Astrocyte of the cerebellum (primary cell): Measurements from ENCODE around the gene GSG1L.
"Not testable (repeated sequence)": the region's sequence is repeated elsewhere in the genome, so short reads cannot be mapped to it uniquely, and the experiment has no call there.

Source experiments
- DNase-seq: peaks from one replicate; pipeline ENCODE4 v3.0.0-alpha.2; 2011; ENCODE audit warnings: low read depth
- H3K4me3 ChIP-seq: 2 replicates; pipeline ENCODE4 v1.5.1; 2011; ENCODE audit warnings: mild to moderate bottlenecking, low read depth, low read length, moderate library complexity
- in situ Hi-C: cut with HindIII; loops from 2 replicates; pipeline ENCODE4 v1.10.0; 2017; ENCODE audit warnings: low sequenced_read_pairs
- TF ChIP-seq, protein P1 (sequence below): IDR thresholded peaks from 2 replicates; pipeline ENCODE4 v1.5.1; 2012; ENCODE audit warnings: low read length, low read depth, moderate library complexity, mild to moderate bottlenecking; ENCODE audit errors: missing control alignments

GSG1L gene

DNA sequence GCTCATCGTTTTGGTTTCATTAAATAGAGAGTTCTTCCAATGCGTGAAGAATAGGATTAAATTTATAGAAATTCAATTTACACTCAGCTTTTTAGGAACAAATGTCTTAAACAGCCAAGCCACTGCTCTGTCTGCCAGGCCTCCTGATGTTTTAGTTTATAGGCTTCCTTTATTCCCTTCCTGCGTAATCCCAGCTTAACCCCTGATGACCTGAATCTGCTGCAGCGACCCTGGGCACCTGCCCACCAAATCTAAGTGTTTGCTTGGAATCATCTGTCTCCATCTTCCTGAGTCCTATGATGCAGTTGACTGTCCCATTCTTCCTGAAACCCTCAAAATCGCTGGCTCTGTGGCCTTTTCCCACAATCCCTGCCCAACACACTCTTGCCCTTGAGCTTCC lies 179.9 kb downstream of the GSG1L start:
- TF ChIP-seq, protein P1, sequence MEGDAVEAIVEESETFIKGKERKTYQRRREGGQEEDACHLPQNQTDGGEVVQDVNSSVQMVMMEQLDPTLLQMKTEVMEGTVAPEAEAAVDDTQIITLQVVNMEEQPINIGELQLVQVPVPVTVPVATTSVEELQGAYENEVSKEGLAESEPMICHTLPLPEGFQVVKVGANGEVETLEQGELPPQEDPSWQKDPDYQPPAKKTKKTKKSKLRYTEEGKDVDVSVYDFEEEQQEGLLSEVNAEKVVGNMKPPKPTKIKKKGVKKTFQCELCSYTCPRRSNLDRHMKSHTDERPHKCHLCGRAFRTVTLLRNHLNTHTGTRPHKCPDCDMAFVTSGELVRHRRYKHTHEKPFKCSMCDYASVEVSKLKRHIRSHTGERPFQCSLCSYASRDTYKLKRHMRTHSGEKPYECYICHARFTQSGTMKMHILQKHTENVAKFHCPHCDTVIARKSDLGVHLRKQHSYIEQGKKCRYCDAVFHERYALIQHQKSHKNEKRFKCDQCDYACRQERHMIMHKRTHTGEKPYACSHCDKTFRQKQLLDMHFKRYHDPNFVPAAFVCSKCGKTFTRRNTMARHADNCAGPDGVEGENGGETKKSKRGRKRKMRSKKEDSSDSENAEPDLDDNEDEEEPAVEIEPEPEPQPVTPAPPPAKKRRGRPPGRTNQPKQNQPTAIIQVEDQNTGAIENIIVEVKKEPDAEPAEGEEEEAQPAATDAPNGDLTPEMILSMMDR, result no peak
- in situ Hi-C loops, result no loop called here
- no peak overlapping the region for H3K4me3 ChIP-seq
- no peak for DNase-seq

DNA sequence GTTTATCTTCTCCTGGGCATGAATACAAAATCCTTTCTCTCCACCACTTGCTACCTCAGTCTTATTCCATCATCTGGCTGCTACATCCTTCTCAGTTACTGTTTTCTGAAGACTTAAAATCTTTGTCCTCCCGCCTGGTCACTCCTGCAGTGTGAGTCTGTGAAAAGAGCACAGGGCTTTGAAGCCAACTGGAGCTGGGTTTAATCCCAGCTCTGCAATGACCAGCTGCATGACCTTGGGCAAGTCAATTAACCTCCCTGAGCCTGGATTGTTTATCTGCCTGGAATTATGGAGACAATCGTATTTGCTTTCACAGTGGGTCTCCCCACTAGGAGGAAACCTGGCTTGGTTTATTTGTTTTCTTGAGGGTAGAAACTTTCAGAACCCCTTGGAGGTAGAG lies 183.2 kb downstream of the GSG1L start:
- no peak overlapping the region for H3K4me3 ChIP-seq
- in situ Hi-C loops, result no loop called here
- TF ChIP-seq, protein P1, result no peak
- no peak for DNase-seq

DNA sequence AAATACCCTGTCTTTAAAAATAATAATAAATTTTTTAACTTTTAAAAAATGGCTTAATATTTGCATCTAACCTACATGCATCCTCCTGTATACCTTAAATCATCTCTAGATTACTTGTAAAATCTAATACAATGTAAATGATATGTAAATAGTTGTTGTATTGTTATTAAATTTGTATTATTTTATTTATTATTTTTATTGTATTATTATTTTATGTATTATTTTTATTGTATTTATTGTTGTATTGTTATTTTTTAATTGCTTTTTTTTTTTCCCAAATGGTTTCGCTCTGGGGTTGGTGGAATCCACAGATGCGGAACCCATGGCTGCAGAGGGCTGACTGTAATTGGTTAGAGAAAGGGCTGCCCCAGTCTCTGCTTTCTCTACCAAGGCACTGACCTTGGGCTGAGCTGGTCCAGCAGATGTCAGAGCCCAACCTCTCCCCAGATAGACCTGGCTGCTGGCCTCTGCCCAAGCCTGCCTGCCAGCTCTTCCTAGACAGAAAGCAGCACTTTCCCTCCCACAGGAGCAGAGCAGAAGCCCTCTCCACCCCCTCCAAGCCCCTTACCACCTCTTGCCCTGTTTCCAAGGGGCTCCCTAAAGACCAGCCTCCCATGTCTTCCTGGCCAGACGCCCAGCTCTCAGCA lies 183.8 kb downstream of the GSG1L start:
- TF ChIP-seq, protein P1, result no peak
- DNase-seq, result no peak
- in situ Hi-C loops, result no loop called here
- no peak overlapping the region for H3K4me3 ChIP-seq

DNA sequence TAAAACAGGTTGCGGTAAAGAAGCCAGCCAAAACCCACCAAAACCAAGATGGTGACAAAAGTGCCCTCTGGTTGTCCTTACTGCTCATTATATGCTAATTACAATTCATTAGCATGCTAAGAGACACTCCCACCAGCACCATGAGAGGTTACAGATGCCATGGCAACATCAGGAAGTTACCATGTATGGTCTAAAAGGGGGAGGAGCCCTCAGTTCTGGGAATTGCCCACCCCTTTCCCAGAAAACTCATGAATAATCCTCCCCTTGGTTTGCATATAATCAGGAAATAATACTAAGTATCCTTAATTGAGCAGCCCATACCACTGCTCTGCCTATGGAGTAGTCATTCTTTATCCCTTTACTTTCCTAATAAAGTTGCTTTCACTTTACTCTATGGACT lies 190.9 kb downstream of the GSG1L start:
- H3K4me3 ChIP-seq, in situ Hi-C loops, DNase-seq: not testable (repeated sequence)

DNA sequence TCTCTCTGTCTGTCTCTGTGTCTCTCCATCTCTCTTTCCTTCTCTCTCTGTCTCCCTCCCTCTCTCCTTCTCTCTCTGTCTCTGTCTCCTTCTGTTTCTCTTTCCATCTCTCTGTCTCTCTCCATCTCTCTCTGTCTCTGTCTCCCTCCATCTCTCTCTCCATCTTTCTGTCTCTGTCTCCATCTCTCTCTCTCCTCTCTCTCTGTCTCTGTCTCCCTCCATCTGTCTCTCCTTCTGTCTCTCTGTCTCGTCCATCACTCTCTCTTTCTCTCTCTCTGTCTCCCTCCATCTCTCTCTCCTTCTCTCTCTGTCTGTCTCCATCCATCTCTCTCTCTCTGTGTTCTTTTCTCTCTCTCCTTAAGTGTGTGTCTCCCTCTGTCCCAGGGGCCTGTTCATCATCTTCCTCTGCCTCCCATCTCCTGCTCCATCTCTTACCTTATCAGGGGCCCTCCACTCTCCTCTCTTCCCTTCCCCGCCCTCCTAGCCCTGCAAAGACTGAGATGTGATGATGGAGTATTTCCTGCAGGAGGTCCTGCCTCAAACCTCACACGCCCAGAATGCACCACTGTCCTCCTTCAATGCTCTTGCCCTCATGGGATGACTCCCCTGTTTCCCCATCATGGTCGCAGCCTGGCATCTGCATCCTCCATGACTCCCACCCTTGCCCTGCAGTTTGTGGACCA lies 193.3 kb downstream of the GSG1L start:
- no peak overlapping the region for H3K4me3 ChIP-seq
- TF ChIP-seq, protein P1, result no peak
- in situ Hi-C loops, result no loop called here
- no peak for DNase-seq

DNA sequence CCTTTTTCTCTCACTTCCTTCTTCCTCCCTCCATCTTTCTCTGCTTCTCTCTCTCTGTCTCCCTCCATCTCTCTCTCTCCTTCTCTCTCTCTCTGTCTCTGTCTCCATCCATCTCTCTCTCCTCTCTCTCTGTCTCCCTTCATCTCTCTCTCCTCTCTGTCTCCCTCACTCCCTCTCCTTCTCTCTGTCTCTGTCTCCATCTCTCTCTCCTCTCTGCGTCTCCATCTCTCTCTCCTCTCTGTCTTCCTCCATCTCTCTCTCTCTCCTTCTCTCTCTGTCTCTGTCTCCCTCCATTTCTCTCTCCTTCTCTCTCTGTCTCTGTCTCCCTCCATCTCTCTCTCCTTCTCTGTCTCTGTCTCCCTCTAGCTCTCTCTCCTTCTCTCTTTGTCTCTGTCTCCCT lies 194.1 kb downstream of the GSG1L start:
- H3K4me3 ChIP-seq, result no peak overlapping the region
- TF ChIP-seq, protein P1, result no peak

DNA sequence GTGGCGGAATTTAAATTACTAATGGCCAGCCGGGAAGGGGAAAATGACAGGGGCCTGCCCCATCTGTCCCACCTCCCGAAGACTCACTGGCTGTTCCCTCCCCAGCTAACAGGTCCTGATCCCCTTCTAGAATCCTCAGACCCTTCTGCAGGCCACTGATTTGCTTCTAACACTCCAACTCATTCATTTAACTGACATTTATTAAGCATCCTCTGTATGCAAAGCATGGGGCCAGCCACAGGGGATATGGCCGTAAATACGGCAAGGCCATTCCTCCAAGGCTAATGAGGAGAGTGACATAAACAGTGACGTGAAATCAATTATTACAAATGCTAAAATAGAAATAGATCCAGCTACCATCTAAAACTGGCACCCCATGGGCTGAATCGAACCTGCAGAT lies 195.3 kb downstream of the GSG1L start:
- in situ Hi-C loops, result no loop called here
- TF ChIP-seq, protein P1, result no peak
- DNase-seq, result no peak
- no peak overlapping the region for H3K4me3 ChIP-seq

More for the DNA sequence above, 194.1 kb downstream of the GSG1L start:
- in situ Hi-C loops, result no loop called here
- DNase-seq, result no peak
